Epithelial cell of esophagus (primary cell): Measurements from ENCODE around the gene MTUS2.

ENCODE experiments used
- DNase-seq: peaks from one replicate; pipeline ENCODE4 v3.0.0; 2010; ENCODE audit warnings: low read depth
- H3K4me3 ChIP-seq: 2 replicates; pipeline ENCODE4 v1.5.1; 2011; ENCODE audit warnings: mild to moderate bottlenecking, low read length, control low read depth
- CTCF ChIP-seq: IDR thresholded peaks from 2 replicates; pipeline ENCODE4 v1.5.1; 2011; ENCODE audit warnings: low read depth, mild to moderate bottlenecking, low read length, control low read depth, inconsistent platforms; ENCODE audit not compliant: insufficient read depth; ENCODE audit errors: missing control alignments

Gene MTUS2

GRCh38 chr13:29304148-29304547 is 484.0 kb downstream of the MTUS2 start:
- H3K4me3 ChIP-seq, result no peak overlapping the region
- DNase-seq, result no peak
- TF ChIP-seq CTCF, result no peak

GRCh38 chr13:29310806-29311205 is 490.7 kb downstream of the MTUS2 start:
- no peak for TF ChIP-seq CTCF
- DNase-seq, result no peak
- no peak overlapping the region for H3K4me3 ChIP-seq

- no peak overlapping the region for H3K4me3 ChIP-seq
- TF ChIP-seq CTCF, result no peak
- no peak for DNase-seq
These were observed 495.7 kb downstream of the MTUS2 start for GRCh38 chr13:29315847-29316246.

- no peak overlapping the region for H3K4me3 ChIP-seq
- DNase-seq, result no peak
- TF ChIP-seq CTCF, result no peak
These were observed 497.7 kb downstream of the MTUS2 start for GRCh38 chr13:29317828-29318227.

- H3K4me3 ChIP-seq, result no peak overlapping the region
These were observed 498.6 kb downstream of the MTUS2 start for GRCh38 chr13:29318741-29319140.

GRCh38 chr13:29319451-29319850 is 499.3 kb downstream of the MTUS2 start:
- TF ChIP-seq CTCF, result no peak
- no peak for DNase-seq
- H3K4me3 ChIP-seq, result no peak overlapping the region

More at GRCh38 chr13:29318741-29319140, 498.6 kb downstream of the MTUS2 start:
- no peak for TF ChIP-seq CTCF
- DNase-seq, result no peak

- TF ChIP-seq CTCF, result no peak
- DNase-seq, result no peak
- no peak overlapping the region for H3K4me3 ChIP-seq
These were observed 503.8 kb downstream of the MTUS2 start for GRCh38 chr13:29323954-29324353.
